H9 (cell line): Measurements from ENCODE around the gene TTC7B. TPM values are rescaled to one million over a fixed set of nuclear protein-coding genes. Genes with fewer than 3 reads are reported as not detected.
A peak's percentile ranks its signal among the peaks of the same experiment; 100 is the strongest.

Source experiments
- DNase-seq: peaks from one replicate; pipeline ENCODE4 v3.0.0-alpha.2; 2017
- H2AFZ ChIP-seq: one replicate; pipeline ENCODE4 v1.6.1; 2013; ENCODE audit warnings: mild to moderate bottlenecking, low read length, control low read depth, moderate library complexity
- H2AK5ac ChIP-seq: 2 replicates; pipeline ENCODE4 v1.6.1; 2013; ENCODE audit warnings: low read length, control low read depth, mixed read lengths; ENCODE audit not compliant: insufficient read length
- H2BK120ac ChIP-seq: one replicate; pipeline ENCODE4 v1.6.1; 2013; ENCODE audit warnings: low read depth, mild to moderate bottlenecking, low read length, control low read depth, inconsistent platforms; ENCODE audit not compliant: poor library complexity, severe bottlenecking
- H2BK12ac ChIP-seq: 2 replicates; pipeline ENCODE4 v1.6.1; 2013; ENCODE audit warnings: low read length, control low read depth, mixed read lengths, low read depth; ENCODE audit not compliant: insufficient read length
- H2BK15ac ChIP-seq: 2 replicates; pipeline ENCODE4 v1.6.1; 2013; ENCODE audit warnings: low read depth, low read length, control low read depth
- H2BK20ac ChIP-seq: one replicate; pipeline ENCODE4 v1.6.1; 2013; ENCODE audit warnings: low read depth, mild to moderate bottlenecking, low read length, control low read depth, inconsistent platforms; ENCODE audit not compliant: poor library complexity, severe bottlenecking
- H2BK5ac ChIP-seq: 2 replicates; pipeline ENCODE4 v1.6.1; 2013; ENCODE audit warnings: low read length, control low read depth, mixed read lengths; ENCODE audit not compliant: insufficient read length
- H3K14ac ChIP-seq: 2 replicates; pipeline ENCODE4 v1.6.1; 2013; ENCODE audit warnings: low read length, control low read depth; ENCODE audit not compliant: insufficient read depth
- H3K18ac ChIP-seq: 2 replicates; pipeline ENCODE4 v1.6.1; 2013; ENCODE audit warnings: low read depth, mild to moderate bottlenecking, mixed read lengths, low read length, control low read depth; ENCODE audit not compliant: insufficient read length
- H3K23ac ChIP-seq: 2 replicates; pipeline ENCODE4 v1.6.1; 2013; ENCODE audit warnings: low read length, control low read depth, mixed read lengths, low read depth; ENCODE audit not compliant: insufficient read length
- H3K23me2 ChIP-seq: 2 replicates; pipeline ENCODE4 v1.6.1; 2013; ENCODE audit warnings: low read depth, mild to moderate bottlenecking, mixed read lengths, low read length, control low read depth; ENCODE audit not compliant: insufficient read length, poor library complexity, severe bottlenecking
- H3K27ac ChIP-seq: 2 replicates; pipeline ENCODE4 v1.5.1; 2013; ENCODE audit warnings: low read length, control low read depth, mixed read lengths, low read depth; ENCODE audit not compliant: insufficient read length
- H3K27me3 ChIP-seq: 2 replicates; pipeline ENCODE4 v1.6.1; 2013; ENCODE audit warnings: low read length, control low read depth, inconsistent platforms; ENCODE audit not compliant: insufficient read depth
- H3K4ac ChIP-seq: 2 replicates; pipeline ENCODE4 v1.6.1; 2013; ENCODE audit warnings: low read depth, mild to moderate bottlenecking, control low read depth, inconsistent platforms, low read length, moderate library complexity
- H3K4me1 ChIP-seq: 2 replicates; pipeline ENCODE4 v1.6.1; 2013; ENCODE audit warnings: low read length, control low read depth, inconsistent platforms; ENCODE audit not compliant: insufficient read depth
- H3K4me2 ChIP-seq: 2 replicates; pipeline ENCODE4 v1.6.1; 2013; ENCODE audit warnings: low read length, control low read depth, mixed read lengths; ENCODE audit not compliant: insufficient read length, insufficient read depth
- H3K56ac ChIP-seq: 2 replicates; pipeline ENCODE4 v1.6.1; 2013; ENCODE audit warnings: low read depth, mild to moderate bottlenecking, mixed read lengths, low read length, control low read depth; ENCODE audit not compliant: insufficient read length
- H3K79me1 ChIP-seq: 2 replicates; pipeline ENCODE4 v1.6.1; 2013; ENCODE audit warnings: low read depth, mild to moderate bottlenecking, moderate library complexity, low read length, control low read depth, inconsistent platforms; ENCODE audit not compliant: insufficient read depth, poor library complexity, severe bottlenecking
- H3K79me2 ChIP-seq: 2 replicates; pipeline ENCODE4 v1.6.1; 2013; ENCODE audit warnings: low read length, control low read depth, inconsistent platforms; ENCODE audit not compliant: insufficient read depth
- H3K9ac ChIP-seq: 2 replicates; pipeline ENCODE4 v1.6.1; 2013; ENCODE audit warnings: low read length, control low read depth, mixed read lengths; ENCODE audit not compliant: insufficient read length; ENCODE audit errors: extremely low read depth
- H3K9me3 ChIP-seq: one replicate; pipeline ENCODE4 v1.6.1; 2013; ENCODE audit warnings: low read depth, low read length, inconsistent platforms; ENCODE audit not compliant: control insufficient read depth
- H3T11ph ChIP-seq: one replicate; pipeline ENCODE4 v1.6.1; 2013; ENCODE audit warnings: mild to moderate bottlenecking, low read length, control low read depth, inconsistent platforms
- H4K20me1 ChIP-seq: one replicate; pipeline ENCODE4 v1.6.1; 2013; ENCODE audit not compliant: control insufficient read depth, insufficient read length, insufficient read depth
- H4K5ac ChIP-seq: 2 replicates; pipeline ENCODE4 v1.6.1; 2013; ENCODE audit warnings: low read depth, mild to moderate bottlenecking, mixed read lengths, low read length, control low read depth; ENCODE audit not compliant: insufficient read length
- H4K8ac ChIP-seq: replicated peaks from 2 replicates; pipeline ENCODE4 v1.6.1; 2013; ENCODE audit warnings: low read length, control low read depth, mixed read lengths, low read depth; ENCODE audit not compliant: insufficient read length
- H4K91ac ChIP-seq: 2 replicates; pipeline ENCODE4 v1.6.1; 2013; ENCODE audit warnings: low read depth, mild to moderate bottlenecking, moderate library complexity, mixed read lengths, low read length, control low read depth; ENCODE audit not compliant: insufficient read length
- H3K27ac Mint-ChIP-seq, 3 experiments: 2 replicates in 2 of 3; 3 replicates in 1 of 3; pipeline ENCODE4 v1.8.0; 2020 to 2021; ENCODE audit warnings: mixed read lengths in 3 of 3, mild to moderate bottlenecking in 1 of 3, moderate library complexity in 1 of 3
- H3K27me3 Mint-ChIP-seq: 2 replicates; pipeline ENCODE4 v1.8.0; 2021; ENCODE audit warnings: low read depth, mild to moderate bottlenecking, moderate library complexity, mixed read lengths
- H3K36me3 Mint-ChIP-seq, 3 experiments: 2 replicates in 2 of 3; 3 replicates in 1 of 3; pipeline ENCODE4 v1.8.0; 2020 to 2021; ENCODE audit warnings: low read depth in 3 of 3, mixed read lengths in 3 of 3; ENCODE audit not compliant: insufficient read depth in 1 of 3
- H3K4me1 Mint-ChIP-seq, 2 experiments: 2 replicates each; pipeline ENCODE4 v1.8.0; 2020; ENCODE audit warnings: mixed read lengths in 2 of 2
- H3K4me3 Mint-ChIP-seq, 2 experiments: 2 replicates in 1 of 2; 3 replicates in 1 of 2; pipeline ENCODE4 v1.8.0; 2020 to 2021; ENCODE audit warnings: mild to moderate bottlenecking in 2 of 2, mixed read lengths in 2 of 2, moderate library complexity in 1 of 2
- H3K9me3 Mint-ChIP-seq, 2 experiments: 2 replicates in 1 of 2; 3 replicates in 1 of 2; pipeline ENCODE4 v1.8.0; 2020; ENCODE audit warnings: mild to moderate bottlenecking in 2 of 2, mixed read lengths in 2 of 2, moderate library complexity in 1 of 2
- WGBS: extraction: QIAGEN DNeasy Blood & Tissue Kit; methylation state at CpG from one replicate; pipeline ENCODE4 v1.1.7; 2013; ENCODE audit warnings: missing lambda C conversion rate, low lambda C conversion rate, mixed read lengths; ENCODE audit not compliant: insufficient read length; ENCODE audit errors: extremely low coverage; 5-methylcytosine and 5-hydroxymethylcytosine counted together
- total RNA-seq: library from RNA; stranded (reverse); gene quantifications from 2 replicates; pipeline ENCODE4 v1.2.1, GENCODE V29; 2021
- TF ChIP-seq, protein P1 (sequence below): fragments of 200-600 bp; sonication (generic); conservative IDR thresholded peaks from 3 replicates; pipeline ENCODE4 v1.8.0; 2021; ENCODE audit warnings: antibody characterized with exemption, mild to moderate bottlenecking

Gene TTC7B
- total RNA-seq, 1 experiment from 2014 or later: 33.7 TPM

DNA sequence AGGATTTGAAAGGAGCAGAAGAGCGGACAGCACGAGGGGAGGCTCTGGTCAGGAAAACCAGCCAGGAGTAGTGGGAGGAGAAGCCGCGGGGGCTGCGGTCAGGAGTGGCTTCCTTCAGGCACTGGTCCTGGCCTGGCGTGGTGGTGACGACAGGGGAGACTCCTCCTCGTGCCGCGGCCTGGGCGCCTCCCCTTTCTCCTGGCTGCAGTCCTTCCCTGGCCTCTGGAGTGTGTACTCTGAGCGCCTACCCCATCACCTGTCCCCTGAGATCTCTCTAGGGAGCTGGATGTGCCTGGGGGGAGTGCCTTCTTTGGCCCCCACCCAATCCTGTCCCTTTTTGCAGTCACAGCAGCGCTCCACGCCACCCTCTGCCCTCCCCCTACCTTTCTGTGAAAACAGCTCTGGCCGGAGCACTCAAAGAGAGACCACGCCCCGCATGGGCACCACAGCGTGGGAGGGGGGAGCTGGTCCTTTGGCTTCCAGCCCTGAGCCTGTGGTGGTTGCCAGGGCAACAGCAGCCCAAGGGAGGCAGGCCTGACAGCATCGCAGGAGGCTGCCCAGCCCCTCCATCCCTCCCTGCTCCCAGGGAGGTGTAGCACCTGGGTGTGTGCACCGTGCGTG, 293.5 kb downstream of the TTC7B start:
- no peak overlapping the region for H2AFZ ChIP-seq
- H2BK5ac ChIP-seq: no peak overlapping the region
- no peak overlapping the region for H3K14ac ChIP-seq
- no peak overlapping the region for H3K4me2 ChIP-seq
- peaks cover 8 to 10% of the 10 kb centered on the region in 2 experiments for H3K9me3 Mint-ChIP-seq
- no peak overlapping the region for H4K8ac ChIP-seq
- H2BK12ac ChIP-seq: no peak overlapping the region
- no CpG with 5 or more reads among the region's 21 CpGs for WGBS
- H3K27ac Mint-ChIP-seq: peak overlapping the region in 2 of 3 experiments; percentile 22 to 68; a peak in 2 of 7 replicates
- H3K56ac ChIP-seq: no peak overlapping the region
- H3K18ac ChIP-seq: no peak overlapping the region
- no peak overlapping the region for H2AK5ac ChIP-seq
- no peak overlapping the region for H2BK15ac ChIP-seq
- H3K4me3 Mint-ChIP-seq: no peak overlapping the region
- H3K79me2 ChIP-seq: no peaks in the 10 kb centered on the region
- TF ChIP-seq, protein P1, sequence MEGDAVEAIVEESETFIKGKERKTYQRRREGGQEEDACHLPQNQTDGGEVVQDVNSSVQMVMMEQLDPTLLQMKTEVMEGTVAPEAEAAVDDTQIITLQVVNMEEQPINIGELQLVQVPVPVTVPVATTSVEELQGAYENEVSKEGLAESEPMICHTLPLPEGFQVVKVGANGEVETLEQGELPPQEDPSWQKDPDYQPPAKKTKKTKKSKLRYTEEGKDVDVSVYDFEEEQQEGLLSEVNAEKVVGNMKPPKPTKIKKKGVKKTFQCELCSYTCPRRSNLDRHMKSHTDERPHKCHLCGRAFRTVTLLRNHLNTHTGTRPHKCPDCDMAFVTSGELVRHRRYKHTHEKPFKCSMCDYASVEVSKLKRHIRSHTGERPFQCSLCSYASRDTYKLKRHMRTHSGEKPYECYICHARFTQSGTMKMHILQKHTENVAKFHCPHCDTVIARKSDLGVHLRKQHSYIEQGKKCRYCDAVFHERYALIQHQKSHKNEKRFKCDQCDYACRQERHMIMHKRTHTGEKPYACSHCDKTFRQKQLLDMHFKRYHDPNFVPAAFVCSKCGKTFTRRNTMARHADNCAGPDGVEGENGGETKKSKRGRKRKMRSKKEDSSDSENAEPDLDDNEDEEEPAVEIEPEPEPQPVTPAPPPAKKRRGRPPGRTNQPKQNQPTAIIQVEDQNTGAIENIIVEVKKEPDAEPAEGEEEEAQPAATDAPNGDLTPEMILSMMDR: no peak
- no peak overlapping the region for H3K23ac ChIP-seq
- H4K5ac ChIP-seq: no peak overlapping the region
- peaks cover 10 to 18% of the 10 kb centered on the region in 2 experiments for H3K4me1 Mint-ChIP-seq
- no peaks in the 10 kb centered on the region for H3K23me2 ChIP-seq
- no peaks in the 10 kb centered on the region for H3K4me1 ChIP-seq
- H2BK20ac ChIP-seq: no peak overlapping the region
- no peak overlapping the region for H3K27ac ChIP-seq
- no peak for DNase-seq
- no peaks in the 10 kb centered on the region; the same call in 1 of the 2 replicates for H3K27me3 Mint-ChIP-seq
- H4K20me1 ChIP-seq: no peaks in the 10 kb centered on the region
- H4K91ac ChIP-seq: no peak overlapping the region
- H3T11ph ChIP-seq: no peak overlapping the region
- peaks cover 4 to 9% (median 6%) of the 10 kb centered on the region in 3 experiments; a peak in 5 of 7 replicates for H3K36me3 Mint-ChIP-seq
- H3K9me3 ChIP-seq: no peaks in the 10 kb centered on the region
- H3K9ac ChIP-seq: no peak overlapping the region
- H2BK120ac ChIP-seq: no peak overlapping the region
- H3K79me1 ChIP-seq: no peaks in the 10 kb centered on the region
- no peaks in the 10 kb centered on the region for H3K27me3 ChIP-seq
- no peak overlapping the region for H3K4ac ChIP-seq
